T-helper 2 cell treated with Interferon-gamma antibody and Interleukin-4, amounts not matched to agents 5 μg/mL and 100 μg/mL, for 36 hours (primary cell): ENCODE measurements around the gene FANCM.
"Not testable (repeated sequence)": the region's sequence is repeated elsewhere in the genome, so short reads cannot be mapped to it uniquely, and the experiment has no call there.

ENCODE experiments used
- DNase-seq: peaks from one replicate; pipeline ENCODE4 v3.0.0; 2021; ENCODE audit warnings: low spot score
- H3K27ac Mint-ChIP-seq: one replicate; pipeline ENCODE4 v1.8.0; 2021; ENCODE audit warnings: mild to moderate bottlenecking, mixed read lengths
- H3K27me3 Mint-ChIP-seq: one replicate; pipeline ENCODE4 v1.8.0; 2021; ENCODE audit warnings: low read depth, mixed read lengths
- H3K36me3 Mint-ChIP-seq: one replicate; pipeline ENCODE4 v1.8.0; 2021; ENCODE audit warnings: low read depth, mixed read lengths
- H3K4me1 Mint-ChIP-seq: one replicate; pipeline ENCODE4 v1.8.0; 2021; ENCODE audit warnings: low read depth, mixed read lengths
- H3K4me3 Mint-ChIP-seq: one replicate; pipeline ENCODE4 v1.8.0; 2022; ENCODE audit warnings: mild to moderate bottlenecking, moderate library complexity, mixed read lengths
- H3K9me3 Mint-ChIP-seq: one replicate; pipeline ENCODE4 v1.8.0; 2021; ENCODE audit warnings: mixed read lengths

Gene FANCM

GRCh38 chr14:45181329-45181728, 45.6 kb downstream of the FANCM start:
- Mint-ChIP-seq H3K27me3 (no peaks in the 10 kb centered on the region), H3K27ac (no peak overlapping the region), H3K4me1 (no peaks in the 10 kb centered on the region), H3K36me3 (peaks cover 11% of the 10 kb centered on the region), H3K4me3 (no peak overlapping the region), H3K9me3 (no peaks in the 10 kb centered on the region)
- no peak for DNase-seq

- Mint-ChIP-seq H3K36me3 (peaks cover 14% of the 10 kb centered on the region), H3K4me3 (no peak overlapping the region), H3K27me3 (no peaks in the 10 kb centered on the region), H3K9me3 (no peaks in the 10 kb centered on the region), H3K27ac (no peak overlapping the region), H3K4me1 (no peaks in the 10 kb centered on the region)
- no peak for DNase-seq
These were observed 46.1 kb downstream of the FANCM start for GRCh38 chr14:45181806-45182205.

- no peaks in the 10 kb centered on the region for H3K27me3 Mint-ChIP-seq
- no peaks in the 10 kb centered on the region for H3K9me3 Mint-ChIP-seq
- no peak overlapping the region for H3K27ac Mint-ChIP-seq
- H3K4me3 Mint-ChIP-seq, result no peak overlapping the region
- H3K4me1 Mint-ChIP-seq, result no peaks in the 10 kb centered on the region
- no peak for DNase-seq
- H3K36me3 Mint-ChIP-seq, result peaks cover 20% of the 10 kb centered on the region
These were observed 49.5 kb downstream of the FANCM start for GRCh38 chr14:45185100-45185814.

GRCh38 chr14:45194964-45195363, 59.2 kb downstream of the FANCM start:
- H3K4me3 Mint-ChIP-seq, result no peak overlapping the region
- H3K27ac Mint-ChIP-seq, result no peak overlapping the region

GRCh38 chr14:45198551-45198950, 62.8 kb downstream of the FANCM start:
- no peak overlapping the region for H3K27ac Mint-ChIP-seq
- no peak overlapping the region for H3K4me3 Mint-ChIP-seq
- no peak for DNase-seq
- peaks cover 19% of the 10 kb centered on the region for H3K36me3 Mint-ChIP-seq
- no peaks in the 10 kb centered on the region for H3K9me3 Mint-ChIP-seq
- H3K4me1 Mint-ChIP-seq, result peaks cover 16% of the 10 kb centered on the region
- no peaks in the 10 kb centered on the region for H3K27me3 Mint-ChIP-seq

More at GRCh38 chr14:45194964-45195363, 59.2 kb downstream of the FANCM start:
- H3K9me3 Mint-ChIP-seq, result no peaks in the 10 kb centered on the region
- no peaks in the 10 kb centered on the region for H3K27me3 Mint-ChIP-seq
- no peak for DNase-seq
- H3K4me1 Mint-ChIP-seq, result peaks cover 9% of the 10 kb centered on the region
- H3K36me3 Mint-ChIP-seq, result peaks cover 17% of the 10 kb centered on the region

GRCh38 chr14:45199230-45199629, 63.5 kb downstream of the FANCM start:
- H3K27me3 Mint-ChIP-seq, result no peaks in the 10 kb centered on the region
- H3K4me1 Mint-ChIP-seq, result peaks cover 16% of the 10 kb centered on the region
- no peak overlapping the region for H3K4me3 Mint-ChIP-seq
- H3K27ac Mint-ChIP-seq, result no peak overlapping the region
- no peak for DNase-seq
- H3K9me3 Mint-ChIP-seq, result no peaks in the 10 kb centered on the region
- peaks cover 19% of the 10 kb centered on the region for H3K36me3 Mint-ChIP-seq

GRCh38 chr14:45201905-45202304, 66.2 kb downstream of the FANCM start:
- no peak overlapping the region for H3K4me3 Mint-ChIP-seq
- peak; percentile 30 for DNase-seq
- no peaks in the 10 kb centered on the region for H3K9me3 Mint-ChIP-seq
- peak overlapping the region; percentile 34 for H3K27ac Mint-ChIP-seq
- H3K27me3 Mint-ChIP-seq, result no peaks in the 10 kb centered on the region
- H3K4me1 Mint-ChIP-seq, result peaks cover 7% of the 10 kb centered on the region
- H3K36me3 Mint-ChIP-seq, result peaks cover 21% of the 10 kb centered on the region

GRCh38 chr14:45204241-45204640, 68.5 kb downstream of the FANCM start:
- Mint-ChIP-seq H3K27ac (no peak overlapping the region), H3K27me3 (no peaks in the 10 kb centered on the region), H3K4me3 (no peak overlapping the region), H3K4me1 (peaks cover 7% of the 10 kb centered on the region), H3K36me3 (peaks cover 26% of the 10 kb centered on the region), H3K9me3 (no peaks in the 10 kb centered on the region)
- DNase-seq, result no peak

GRCh38 chr14:45210159-45210558, 74.4 kb downstream of the FANCM start:
- no peaks in the 10 kb centered on the region for H3K9me3 Mint-ChIP-seq
- H3K27me3 Mint-ChIP-seq, result no peaks in the 10 kb centered on the region
- H3K27ac Mint-ChIP-seq, result no peak overlapping the region
- H3K36me3 Mint-ChIP-seq, result peaks cover 56% of the 10 kb centered on the region
- DNase-seq, result no peak
- no peak overlapping the region for H3K4me3 Mint-ChIP-seq
- no peaks in the 10 kb centered on the region for H3K4me1 Mint-ChIP-seq

- Mint-ChIP-seq H3K27me3 (no peaks in the 10 kb centered on the region), H3K27ac (no peak overlapping the region), H3K4me3 (no peak overlapping the region)
These were observed 75.6 kb downstream of the FANCM start for GRCh38 chr14:45211295-45211694.

GRCh38 chr14:45212231-45212630, 76.5 kb downstream of the FANCM start:
- no peak for DNase-seq
- Mint-ChIP-seq H3K4me1 (no peaks in the 10 kb centered on the region), H3K36me3 (peaks cover 49% of the 10 kb centered on the region), H3K27ac (no peak overlapping the region), H3K27me3 (no peaks in the 10 kb centered on the region), H3K9me3 (no peaks in the 10 kb centered on the region), H3K4me3 (no peak overlapping the region)

More at GRCh38 chr14:45211295-45211694, 75.6 kb downstream of the FANCM start:
- H3K4me1 Mint-ChIP-seq, result no peaks in the 10 kb centered on the region
- no peaks in the 10 kb centered on the region for H3K9me3 Mint-ChIP-seq
- H3K36me3 Mint-ChIP-seq, result peaks cover 51% of the 10 kb centered on the region
- no peak for DNase-seq

GRCh38 chr14:45213716-45214115, 78.0 kb downstream of the FANCM start:
- H3K9me3 Mint-ChIP-seq, H3K4me3 Mint-ChIP-seq, H3K27me3 Mint-ChIP-seq, DNase-seq, H3K4me1 Mint-ChIP-seq, H3K27ac Mint-ChIP-seq: not testable (repeated sequence)
- peaks cover 54% of the 10 kb centered on the region for H3K36me3 Mint-ChIP-seq

- not testable (repeated sequence) for H3K4me1 Mint-ChIP-seq, H3K9me3 Mint-ChIP-seq, H3K27me3 Mint-ChIP-seq, H3K27ac Mint-ChIP-seq, DNase-seq, H3K4me3 Mint-ChIP-seq
- H3K36me3 Mint-ChIP-seq, result peaks cover 49% of the 10 kb centered on the region
These were observed 78.6 kb downstream of the FANCM start for GRCh38 chr14:45214341-45214740.

GRCh38 chr14:45222485-45223262, 86.9 kb downstream of the FANCM start:
- Mint-ChIP-seq H3K27me3 (no peaks in the 10 kb centered on the region), H3K27ac (peak overlapping the region; percentile 45), H3K4me3 (peak overlapping the region; percentile 8), H3K4me1 (peaks cover 27% of the 10 kb centered on the region), H3K36me3 (peaks cover 60% of the 10 kb centered on the region), H3K9me3 (peaks cover 3% of the 10 kb centered on the region)
- DNase-seq, result no peak
